HG03175 (cell line): Measurements from ENCODE around the gene DGKA.

Experiments
- ATAC-seq: cut with Tn5 transposase; IDR thresholded peaks from one replicate; pipeline ENCODE4 v1.9.1; 2021; ENCODE audit warnings: mild to moderate bottlenecking, moderate library complexity; ENCODE audit not compliant: unreplicated experiment

The DGKA gene

DNA sequence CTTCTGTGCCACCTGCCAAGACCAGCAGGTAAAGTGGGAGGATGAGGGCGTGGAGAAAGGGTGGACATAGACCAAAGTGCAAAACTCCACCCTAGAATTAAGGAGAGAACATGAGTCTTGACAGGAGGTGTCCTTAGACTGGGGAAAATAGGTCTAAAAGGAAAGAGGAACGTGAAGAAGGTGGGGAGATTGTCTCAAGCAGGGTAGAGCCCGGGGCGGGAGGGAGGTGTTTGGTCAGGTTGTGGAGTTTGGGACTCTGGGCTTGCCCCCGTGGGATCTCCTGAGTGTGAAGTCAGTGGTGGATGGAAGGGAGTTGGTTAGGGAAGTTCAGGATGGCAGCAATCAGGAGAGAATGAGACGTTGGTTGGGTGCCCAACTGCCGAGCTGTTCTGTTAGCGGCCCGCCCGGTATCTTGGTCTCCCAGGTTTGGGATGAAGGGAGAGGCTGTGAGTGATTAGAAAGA is 386 bp downstream of the DGKA start:
- no peak for ATAC-seq

GRCh38 chr12:55931780-55932550 is 1.0 kb downstream of the DGKA start:
- no peak for ATAC-seq

DNA sequence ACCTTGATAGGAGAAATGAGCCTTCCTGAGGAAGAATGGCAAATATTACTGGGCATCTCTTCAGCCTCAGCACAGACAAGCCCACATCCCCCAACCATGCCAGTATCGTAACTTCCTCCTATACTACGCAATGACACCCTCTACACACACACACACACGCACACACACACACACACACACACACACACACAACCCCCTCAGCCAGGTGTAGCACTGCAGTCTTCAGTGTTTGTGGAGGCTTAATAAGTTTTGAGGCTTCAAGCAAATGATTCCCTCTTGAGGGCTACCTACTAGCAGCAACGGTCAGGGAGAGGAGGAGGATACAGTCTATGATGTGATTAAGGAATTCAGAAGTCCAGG is 1.6 kb downstream of the DGKA start:
- no peak for ATAC-seq

GRCh38 chr12:55933169-55933798 is 2.3 kb downstream of the DGKA start:
- no peak for ATAC-seq

DNA sequence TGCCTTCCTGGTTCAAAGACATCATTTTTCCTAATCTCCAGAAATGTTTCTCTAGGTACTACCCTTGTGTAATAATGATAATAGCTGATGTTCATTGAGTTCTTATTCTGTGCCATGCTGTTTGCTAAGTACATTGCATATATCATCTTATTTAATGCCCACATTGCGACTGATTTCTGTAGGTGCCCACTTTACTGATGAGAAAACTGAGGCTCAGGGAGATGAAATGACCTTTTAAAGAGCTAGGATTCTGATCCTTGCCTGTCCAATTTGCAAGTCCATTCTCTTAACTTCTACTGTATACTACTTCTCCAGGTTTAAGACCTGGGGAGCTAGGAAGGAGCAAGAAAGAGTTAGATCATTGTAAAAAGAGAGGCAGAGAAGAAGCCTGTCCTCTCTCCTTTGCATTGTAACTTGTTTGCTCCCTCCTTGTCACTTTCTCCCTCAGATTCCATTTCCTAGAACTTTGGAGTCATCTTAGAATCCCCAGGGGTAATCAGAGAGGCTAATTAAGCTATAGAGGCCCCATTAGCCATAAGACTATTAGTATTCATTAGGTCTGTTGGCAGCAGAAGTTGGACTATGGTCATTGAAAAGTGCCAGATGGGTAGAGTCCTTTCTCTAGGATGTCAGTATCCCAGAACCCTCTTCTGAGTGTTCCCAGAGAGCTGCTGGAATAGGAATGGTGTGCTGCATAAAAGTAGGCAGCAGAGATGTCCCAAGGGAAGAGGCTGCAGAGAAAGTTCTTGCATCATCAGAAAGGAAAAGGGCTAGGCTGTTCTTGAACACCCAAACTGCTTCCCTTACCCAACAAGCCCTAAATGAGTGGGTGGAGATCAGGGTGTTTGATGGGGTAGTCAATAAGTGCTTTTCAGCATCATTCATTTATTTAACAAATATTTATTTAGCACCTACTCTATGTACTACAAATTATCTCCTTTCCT is 3.1 kb downstream of the DGKA start:
- no peak for ATAC-seq

- no peak for ATAC-seq
These were observed 3.8 kb downstream of the DGKA start for GRCh38 chr12:55934773-55935172.

- no peak for ATAC-seq
These were observed 4.8 kb downstream of the DGKA start for GRCh38 chr12:55935738-55936151.

DNA sequence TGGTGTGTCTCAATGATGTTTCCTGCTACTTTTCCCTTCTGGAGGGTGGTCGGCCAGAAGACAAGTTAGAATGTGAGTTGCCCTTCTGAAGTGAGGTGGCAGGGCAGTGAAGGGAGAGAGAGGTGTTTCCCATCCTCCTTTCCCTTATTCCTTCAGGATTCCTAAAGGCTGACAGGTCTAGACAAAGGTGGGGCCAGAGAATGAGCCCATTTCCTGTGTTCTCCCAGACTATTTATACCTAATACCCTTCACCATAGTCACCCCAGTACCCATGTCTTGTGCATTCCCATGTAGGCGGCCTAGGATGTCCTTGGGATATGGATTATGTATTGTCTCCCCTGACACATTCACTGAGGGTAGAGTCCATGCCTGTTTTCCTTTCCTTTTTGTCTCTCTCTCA is 7.0 kb downstream of the DGKA start:
- no peak for ATAC-seq

DNA sequence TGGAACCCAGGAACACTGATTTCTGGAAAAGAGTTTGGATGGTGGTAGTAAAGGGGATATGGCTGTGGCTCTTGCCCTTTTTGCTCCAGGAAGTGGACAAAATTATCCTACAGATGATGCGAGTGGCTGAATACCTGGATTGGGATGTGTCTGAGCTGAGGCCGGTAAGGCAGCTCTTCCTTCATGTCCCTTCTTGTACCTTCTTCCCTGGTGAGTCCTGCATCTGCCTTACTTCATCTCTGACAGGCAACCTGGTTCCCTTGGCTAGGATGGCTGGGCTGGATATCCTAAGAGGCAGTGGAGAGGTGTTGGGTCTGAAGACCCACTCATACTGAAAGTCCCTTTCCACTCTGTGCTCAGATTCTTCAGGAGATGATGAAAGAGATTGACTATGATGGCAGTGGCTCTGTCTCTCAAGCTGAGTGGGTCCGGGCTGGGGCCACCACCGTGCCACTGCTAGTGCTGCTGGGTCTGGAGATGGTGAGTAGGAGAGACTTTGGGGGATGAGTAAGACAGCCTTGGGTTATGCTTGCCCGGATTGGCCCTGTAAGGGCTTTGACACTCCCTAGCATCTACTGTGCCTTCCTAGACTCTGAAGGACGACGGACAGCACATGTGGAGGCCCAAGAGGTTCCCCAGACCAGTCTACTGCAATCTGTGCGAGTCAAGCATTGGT is 8.0 kb downstream of the DGKA start:
- ATAC-seq = no peak

DNA sequence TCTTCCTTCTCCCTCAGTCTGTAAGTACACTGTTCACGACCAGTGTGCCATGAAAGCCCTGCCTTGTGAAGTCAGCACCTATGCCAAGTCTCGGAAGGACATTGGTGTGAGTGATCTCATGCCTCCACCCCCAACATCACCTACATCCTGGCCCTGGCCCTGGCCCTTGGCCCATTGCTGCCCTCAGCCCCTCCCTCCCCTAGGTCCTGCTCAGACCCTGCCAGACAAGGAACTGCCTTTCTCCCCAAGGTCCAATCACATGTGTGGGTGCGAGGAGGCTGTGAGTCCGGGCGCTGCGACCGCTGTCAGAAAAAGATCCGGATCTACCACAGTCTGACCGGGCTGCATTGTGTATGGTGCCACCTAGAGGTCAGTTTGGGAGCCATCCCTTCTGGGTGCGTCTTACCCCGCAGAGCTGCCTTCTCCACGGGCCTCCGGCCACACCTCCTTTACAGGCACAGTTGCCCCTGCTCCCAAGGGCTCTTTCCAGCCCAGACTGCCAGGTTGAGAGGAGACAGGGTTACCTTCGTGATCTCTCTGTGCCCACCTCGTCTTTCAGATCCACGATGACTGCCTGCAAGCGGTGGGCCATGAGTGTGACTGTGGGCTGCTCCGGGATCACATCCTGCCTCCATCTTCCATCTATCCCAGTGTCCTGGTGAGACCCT is 9.2 kb downstream of the DGKA start:
- peak; percentile 98 for ATAC-seq

DNA sequence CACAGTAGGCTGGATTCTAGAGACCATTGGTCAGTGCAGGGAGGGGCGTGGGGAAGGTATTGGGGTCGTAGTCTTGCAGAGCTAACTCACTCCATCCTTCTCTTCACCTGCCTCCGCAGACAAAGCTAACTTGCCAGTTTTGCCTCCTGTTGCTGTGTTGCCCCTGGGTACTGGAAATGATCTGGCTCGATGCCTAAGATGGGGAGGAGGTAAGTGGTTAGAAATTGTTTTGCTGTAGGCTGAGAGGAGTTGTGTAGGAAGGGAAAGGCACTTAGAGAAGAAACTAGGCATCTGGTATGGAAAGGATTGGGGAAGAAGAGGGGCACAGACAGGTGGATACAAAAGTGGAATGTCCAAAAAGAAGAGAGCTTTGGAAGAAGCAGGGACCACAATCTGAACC is 11.1 kb downstream of the DGKA start:
- ATAC-seq = no peak

GRCh38 chr12:55942577-55943136 is 11.7 kb downstream of the DGKA start:
- no peak for ATAC-seq

GRCh38 chr12:55946553-55946952 is 15.6 kb downstream of the DGKA start:
- no peak for ATAC-seq

DNA sequence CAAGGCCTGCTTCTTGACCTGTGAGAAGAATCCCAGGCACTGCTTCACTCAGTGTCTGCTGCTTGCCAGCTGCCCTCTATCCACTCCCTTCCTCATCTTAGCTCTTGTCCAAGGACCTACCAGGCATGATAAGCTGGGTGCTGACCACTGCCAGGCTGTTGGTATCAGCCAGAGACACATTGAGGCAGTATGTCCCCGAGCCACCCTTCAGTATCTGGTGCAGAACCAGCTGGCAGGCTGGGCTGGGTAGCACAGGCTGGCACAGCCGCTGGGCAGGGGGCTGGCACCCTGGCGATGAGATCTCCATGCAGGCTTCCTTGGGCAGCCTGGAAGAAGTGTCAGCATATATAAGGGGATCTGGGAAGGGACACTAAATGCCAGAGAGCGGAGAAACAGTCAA is 24.4 kb downstream of the DGKA start:
- ATAC-seq = no peak

DNA sequence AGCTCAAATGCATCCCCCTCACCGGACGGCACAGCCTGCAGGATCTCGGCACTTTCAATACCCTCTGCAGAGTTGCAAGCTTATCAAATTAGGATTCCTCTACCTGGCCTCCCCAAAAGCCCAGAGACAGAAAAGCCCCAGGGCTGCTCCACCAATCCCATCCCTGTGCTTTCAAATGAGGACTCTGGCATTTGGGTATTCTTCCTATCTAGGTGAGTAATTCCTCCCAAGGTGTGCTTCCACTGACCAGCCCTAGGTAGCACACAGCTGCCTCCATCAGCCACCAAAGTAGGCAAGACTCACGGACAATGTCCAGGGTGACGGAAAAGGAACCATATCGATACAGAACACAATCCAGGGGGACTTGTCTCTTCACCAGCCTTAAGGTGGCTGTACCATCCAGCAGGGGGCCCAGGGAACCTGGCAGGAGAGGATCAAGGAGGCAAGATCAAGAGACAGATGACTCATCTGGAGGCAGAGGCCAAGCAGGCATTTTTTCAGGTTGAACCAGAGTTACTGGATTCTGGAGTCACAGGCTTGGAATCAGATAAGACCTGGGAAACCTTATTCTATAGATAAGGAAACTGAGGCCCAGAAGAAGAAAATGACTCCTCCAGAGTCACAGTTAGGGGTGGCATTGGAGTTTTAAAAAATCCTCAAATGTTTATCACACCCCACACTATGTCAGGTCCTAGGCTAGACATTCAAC is 25.0 kb downstream of the DGKA start:
- no peak for ATAC-seq

GRCh38 chr12:55957106-55957859 is 26.3 kb downstream of the DGKA start:
- no peak for ATAC-seq

- no peak for ATAC-seq
These were observed 32.8 kb downstream of the DGKA start for GRCh38 chr12:55963760-55964159.

DNA sequence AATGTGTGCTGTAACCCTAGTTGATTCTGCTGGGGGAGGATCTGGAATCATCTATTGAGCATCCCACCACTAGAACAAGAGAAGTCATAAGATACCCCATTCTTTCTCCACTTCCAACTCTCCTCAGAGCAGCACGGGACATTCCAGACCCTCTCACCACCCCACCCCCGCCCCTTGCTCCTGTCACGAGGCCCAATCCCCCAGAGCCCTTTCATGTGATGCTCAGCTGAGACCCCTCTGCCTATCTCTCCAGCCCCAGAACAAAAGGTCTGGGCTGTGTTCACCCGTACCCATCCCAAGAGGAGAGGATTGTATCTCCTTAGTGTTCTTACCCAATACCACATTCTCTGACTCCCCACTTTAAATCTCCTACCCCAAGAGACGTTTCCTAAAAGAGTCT is 34.3 kb downstream of the DGKA start:
- no peak for ATAC-seq

GRCh38 chr12:55965941-55966407 is 35.0 kb downstream of the DGKA start, which contains the start of gene PMEL:
Gene PMEL, minus strand, starts transcription at chr12:55966042. Its CDS starts 31 bp downstream, at chr12:55966011.
- ATAC-seq = no peak
